Measurements from ENCODE around the gene DOCK10. TPM values are rescaled to one million over a fixed set of nuclear protein-coding genes. Genes with fewer than 3 reads are reported as not detected.

DOCK10 gene
- total RNA-seq, 4 donors from 2014 or later, result 3.8 to 33.2 (median 12.3) TPM

GRCh38 chr2:224910574-224910925 is 131.7 kb downstream of the DOCK10 start:
- DNase-seq, result no peak
- Histone ChIP-seq H3K4me1 (no peaks in the 10 kb centered on the region), H3K27ac (peak overlapping the region; percentile 6 to 20), H3K4me3 (no peak overlapping the region), H3K36me3 (no peaks in the 10 kb centered on the region), H3K9me3 (no peaks in the 10 kb centered on the region), H3K27me3 (no peaks in the 10 kb centered on the region)
- no peak for TF ChIP-seq POLR2A (IDR thresholded peaks at IDR 0.05)
- no peak for TF ChIP-seq CTCF (IDR thresholded peaks at IDR 0.05)
- intact Hi-C loops (cut with DNase I; ENCODE audit: low total_unique reads), result no loop called here

GRCh38 chr2:224909885-224910573 is 132.2 kb downstream of the DOCK10 start:
- Histone ChIP-seq H3K36me3 (no peaks in the 10 kb centered on the region), H3K27me3 (no peaks in the 10 kb centered on the region), H3K4me3 (no peak overlapping the region), H3K27ac (peak overlapping the region; percentile 8 to 20), H3K4me1 (no peaks in the 10 kb centered on the region), H3K9me3 (no peaks in the 10 kb centered on the region)
- intact Hi-C loops (cut with DNase I; ENCODE audit: low total_unique reads), result no loop called here
- TF ChIP-seq POLR2A (IDR thresholded peaks at IDR 0.05), result no peak
- peak; percentile 25 to 46 for DNase-seq

GRCh38 chr2:224908818-224909217 is 133.4 kb downstream of the DOCK10 start:
- Histone ChIP-seq H3K36me3 (no peaks in the 10 kb centered on the region), H3K4me1 (no peaks in the 10 kb centered on the region), H3K27ac (no peak overlapping the region), H3K9me3 (no peaks in the 10 kb centered on the region), H3K27me3 (no peaks in the 10 kb centered on the region), H3K4me3 (no peak overlapping the region)
- DNase-seq, result no peak
- TF ChIP-seq POLR2A (IDR thresholded peaks at IDR 0.05) (no peak), CTCF (IDR thresholded peaks at IDR 0.05) (no peak)
- intact Hi-C loops (cut with DNase I; ENCODE audit: low total_unique reads), result no loop called here

- TF ChIP-seq CTCF (IDR thresholded peaks at IDR 0.05) (no peak), POLR2A (IDR thresholded peaks at IDR 0.05) (no peak)
- intact Hi-C loops (cut with DNase I; ENCODE audit: low total_unique reads), result no loop called here
These were observed 137.9 kb downstream of the DOCK10 start for GRCh38 chr2:224904381-224904780.

GRCh38 chr2:224903621-224904020 is 138.6 kb downstream of the DOCK10 start:
- no peaks in the 10 kb centered on the region for H3K4me1 ChIP-seq
- H3K9me3 ChIP-seq, result no peaks in the 10 kb centered on the region
- H3K27me3 ChIP-seq, result no peaks in the 10 kb centered on the region
- no peak overlapping the region for H3K27ac ChIP-seq
- no peaks in the 10 kb centered on the region for H3K36me3 ChIP-seq
- TF ChIP-seq POLR2A (IDR thresholded peaks at IDR 0.05) (no peak), CTCF (IDR thresholded peaks at IDR 0.05) (no peak)
- H3K4me3 ChIP-seq, result no peak overlapping the region
- DNase-seq, result no peak
- intact Hi-C loops (cut with DNase I; ENCODE audit: low total_unique reads), result no loop called here

More at GRCh38 chr2:224904381-224904780, 137.9 kb downstream of the DOCK10 start:
- Histone ChIP-seq H3K27ac (no peak overlapping the region), H3K36me3 (no peaks in the 10 kb centered on the region), H3K27me3 (no peaks in the 10 kb centered on the region), H3K4me1 (no peaks in the 10 kb centered on the region), H3K4me3 (no peak overlapping the region), H3K9me3 (no peaks in the 10 kb centered on the region)
- DNase-seq, result no peak

All from uterus (tissue), 4 donors.